SK-N-SH treated with all-trans-retinoic acid at 6 μM for 48 hours (cell line): ENCODE measurements around the gene LSM7.

ENCODE experiments used
- ATAC-seq: fragments of 200-7000 bp; cut with Tn5 transposase; 3 replicates; pipeline ENCODE4 v1.9.1; 2020; ENCODE audit warnings: mild to moderate bottlenecking, moderate library complexity
- BACH2 ChIP-seq: fragments of 250-450 bp; sonication (Bioruptor Pico); IDR thresholded peaks from 2 replicates; pipeline ENCODE4 v1.9.0; 2021; ENCODE audit warnings: mild to moderate bottlenecking, borderline replicate concordance
- CSDC2 ChIP-seq: fragments of 250-450 bp; sonication (Bioruptor Pico); IDR thresholded peaks from 2 replicates; pipeline ENCODE4 v1.5.0; 2020; ENCODE audit warnings: mild to moderate bottlenecking, moderate library complexity
- ESRRG ChIP-seq: fragments of 250-450 bp; sonication (Bioruptor Pico); IDR thresholded peaks from 2 replicates; pipeline ENCODE4 v1.6.1; 2021; ENCODE audit warnings: mild to moderate bottlenecking
- GLIS3 ChIP-seq: fragments of 250-450 bp; sonication (Bioruptor Pico); IDR thresholded peaks from 2 replicates; pipeline ENCODE4 v1.5.0; 2020; ENCODE audit warnings: mild to moderate bottlenecking, moderate library complexity
- OSR1 ChIP-seq: fragments of 250-450 bp; sonication (Bioruptor Pico); IDR thresholded peaks from 2 replicates; pipeline ENCODE4 v1.8.0; 2022; ENCODE audit warnings: moderate library complexity, mild to moderate bottlenecking, inconsistent platforms
- PATZ1 ChIP-seq: fragments of 250-450 bp; sonication (Bioruptor Pico); IDR thresholded peaks from 2 replicates; pipeline ENCODE4 v1.8.0; 2020; ENCODE audit warnings: mild to moderate bottlenecking, moderate library complexity, borderline replicate concordance
- PPARA ChIP-seq: fragments of 250-450 bp; sonication (Bioruptor Pico); IDR thresholded peaks from 2 replicates; pipeline ENCODE4 v1.5.0; 2020; ENCODE audit warnings: mild to moderate bottlenecking, borderline replicate concordance
- RARB ChIP-seq: fragments of 250-450 bp; sonication (Bioruptor Pico); IDR thresholded peaks from 2 replicates; pipeline ENCODE4 v1.8.0; 2021; ENCODE audit warnings: mild to moderate bottlenecking, moderate library complexity
- TCF4 ChIP-seq: fragments of 250-450 bp; sonication (Bioruptor Pico); IDR thresholded peaks from 2 replicates; pipeline ENCODE4 v1.8.0; 2021; ENCODE audit warnings: mild to moderate bottlenecking, moderate library complexity, borderline replicate concordance
- TOX ChIP-seq: fragments of 250-450 bp; sonication (Bioruptor Pico); IDR thresholded peaks from 2 replicates; pipeline ENCODE4 v1.8.0; 2021; ENCODE audit warnings: mild to moderate bottlenecking, moderate library complexity, borderline replicate concordance
- TSHZ2 ChIP-seq: fragments of 250-450 bp; sonication (Bioruptor Pico); IDR thresholded peaks from 2 replicates; pipeline ENCODE4 v1.5.0; 2020; ENCODE audit warnings: mild to moderate bottlenecking, moderate library complexity
- ZC3H10 ChIP-seq: fragments of 250-450 bp; sonication (Bioruptor Pico); IDR thresholded peaks from 2 replicates; pipeline ENCODE4 v1.5.1; 2021; ENCODE audit warnings: mild to moderate bottlenecking, moderate library complexity
- ZFP3 ChIP-seq: fragments of 250-450 bp; sonication (Bioruptor Pico); IDR thresholded peaks from 2 replicates; pipeline ENCODE4 v1.5.0; 2020; ENCODE audit warnings: mild to moderate bottlenecking, moderate library complexity
- ZNF565 ChIP-seq: fragments of 450-650 bp; formaldehyde crosslinking; conservative IDR thresholded peaks from 2 replicates; pipeline ENCODE4 v1.5.0; 2020; ENCODE audit warnings: low read depth, mild to moderate bottlenecking, moderate library complexity
- ZNF70 ChIP-seq: fragments of 450-650 bp; formaldehyde crosslinking; IDR thresholded peaks from 2 replicates; pipeline ENCODE4 v1.5.0; 2020; ENCODE audit warnings: mild to moderate bottlenecking, moderate library complexity
- ZNF8 ChIP-seq: fragments of 450-650 bp; formaldehyde crosslinking; IDR thresholded peaks from 2 replicates; pipeline ENCODE4 v1.5.0; 2020; ENCODE audit warnings: mild to moderate bottlenecking, moderate library complexity
- TF ChIP-seq, protein P1 (sequence below): fragments of 250-450 bp; sonication (Bioruptor Pico); IDR thresholded peaks from 2 replicates; pipeline ENCODE4 v1.5.1; 2020; ENCODE audit warnings: low read depth, mild to moderate bottlenecking, moderate library complexity
- TF ChIP-seq, protein P2 (sequence below): fragments of 250-450 bp; sonication (Bioruptor Pico); IDR thresholded peaks from 2 replicates; pipeline ENCODE4 v1.5.1; 2021; ENCODE audit warnings: mild to moderate bottlenecking, moderate library complexity

LSM7 gene

GRCh38 chr19:2282862-2283237 is 45.5 kb downstream of the LSM7 start (continued):
- TF ChIP-seq, protein P1, sequence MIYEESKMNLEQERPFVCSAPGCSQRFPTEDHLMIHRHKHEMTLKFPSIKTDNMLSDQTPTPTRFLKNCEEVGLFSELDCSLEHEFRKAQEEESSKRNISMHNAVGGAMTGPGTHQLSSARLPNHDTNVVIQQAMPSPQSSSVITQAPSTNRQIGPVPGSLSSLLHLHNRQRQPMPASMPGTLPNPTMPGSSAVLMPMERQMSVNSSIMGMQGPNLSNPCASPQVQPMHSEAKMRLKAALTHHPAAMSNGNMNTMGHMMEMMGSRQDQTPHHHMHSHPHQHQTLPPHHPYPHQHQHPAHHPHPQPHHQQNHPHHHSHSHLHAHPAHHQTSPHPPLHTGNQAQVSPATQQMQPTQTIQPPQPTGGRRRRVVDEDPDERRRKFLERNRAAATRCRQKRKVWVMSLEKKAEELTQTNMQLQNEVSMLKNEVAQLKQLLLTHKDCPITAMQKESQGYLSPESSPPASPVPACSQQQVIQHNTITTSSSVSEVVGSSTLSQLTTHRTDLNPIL (CRISPR knock-in tag): no peak
- TF ChIP-seq ZNF8 (CRISPR knock-in tag): no peak

- TF ChIP-seq TOX: no peak
- TF ChIP-seq ESRRG (CRISPR knock-in tag): no peak
- TF ChIP-seq ZNF70: no peak
- no peak for TF ChIP-seq RARB (CRISPR knock-in tag)
- TF ChIP-seq PATZ1 (CRISPR knock-in tag): no peak
- no peak for TF ChIP-seq CSDC2 (CRISPR knock-in tag)
- TF ChIP-seq TCF4 (CRISPR knock-in tag): no peak
- TF ChIP-seq ZC3H10: no peak
- TF ChIP-seq ZFP3 (CRISPR knock-in tag): no peak
- TF ChIP-seq, protein P2, sequence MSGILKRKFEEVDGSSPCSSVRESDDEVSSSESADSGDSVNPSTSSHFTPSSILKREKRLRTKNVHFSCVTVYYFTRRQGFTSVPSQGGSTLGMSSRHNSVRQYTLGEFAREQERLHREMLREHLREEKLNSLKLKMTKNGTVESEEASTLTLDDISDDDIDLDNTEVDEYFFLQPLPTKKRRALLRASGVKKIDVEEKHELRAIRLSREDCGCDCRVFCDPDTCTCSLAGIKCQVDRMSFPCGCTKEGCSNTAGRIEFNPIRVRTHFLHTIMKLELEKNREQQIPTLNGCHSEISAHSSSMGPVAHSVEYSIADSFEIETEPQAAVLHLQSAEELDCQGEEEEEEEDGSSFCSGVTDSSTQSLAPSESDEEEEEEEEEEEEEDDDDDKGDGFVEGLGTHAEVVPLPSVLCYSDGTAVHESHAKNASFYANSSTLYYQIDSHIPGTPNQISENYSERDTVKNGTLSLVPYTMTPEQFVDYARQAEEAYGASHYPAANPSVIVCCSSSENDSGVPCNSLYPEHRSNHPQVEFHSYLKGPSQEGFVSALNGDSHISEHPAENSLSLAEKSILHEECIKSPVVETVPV: no peak
- TF ChIP-seq GLIS3 (CRISPR knock-in tag): no peak
- TF ChIP-seq TSHZ2 (CRISPR knock-in tag): no peak
- TF ChIP-seq, protein P1 (CRISPR knock-in tag): no peak
- TF ChIP-seq ZNF565 (CRISPR knock-in tag): no peak
- TF ChIP-seq, all 23 proteins: peak for 0
- peak; percentile 76 for ATAC-seq
Observed at GRCh38 chr19:2282062-2282861, 46.1 kb downstream of the LSM7 start, which contains the start of gene PEAK3. Gene PEAK3, minus strand, starts transcription at chr19:2282175. Its CDS starts 1,244 bp downstream, at chr19:2280931.

- ATAC-seq: peak; percentile 24
Observed at GRCh38 chr19:2281265-2282061, 46.9 kb downstream of the LSM7 start.

- no peak for ATAC-seq
- TF ChIP-seq OSR1 (CRISPR knock-in tag): no peak
- TF ChIP-seq TCF4 (CRISPR knock-in tag): no peak
- TF ChIP-seq PPARA: no peak
- TF ChIP-seq ZNF565 (CRISPR knock-in tag): no peak
- TF ChIP-seq PATZ1 (CRISPR knock-in tag): no peak
- TF ChIP-seq, protein P1 (CRISPR knock-in tag): no peak
- no peak for TF ChIP-seq ZC3H10
- no peak for TF ChIP-seq BACH2 (CRISPR knock-in tag)
- TF ChIP-seq GLIS3 (CRISPR knock-in tag): no peak
Observed at GRCh38 chr19:2280633-2281264, 47.6 kb downstream of the LSM7 start.
